ENCODE data around the gene KAZN.

Gene KAZN

GRCh38 chr1:14699620-14700019 is 101.1 kb downstream of the KAZN start:
- 73% methylated on average over 8 of the region's 8 CpGs for WGBS
- H2BK12ac ChIP-seq (ENCODE audit: low read length in 2 of 2), result no peak overlapping the region
- H4K91ac ChIP-seq (ENCODE audit: low read length), result no peak overlapping the region
- no peak overlapping the region for H2BK120ac ChIP-seq (ENCODE audit: low read depth, low read length)
- H3K14ac ChIP-seq (ENCODE audit: low read length in 2 of 2), result peak overlapping the region in 1 of 2 experiments; percentile 72
- H3K18ac ChIP-seq (ENCODE audit: low read depth in 1 of 2, low read length in 2 of 2), result no peak overlapping the region
- H3K27ac ChIP-seq (ENCODE audit: low read length, poor library complexity, severe bottlenecking), result no peak overlapping the region
- H3K27me3 ChIP-seq (ENCODE audit: control insufficient read depth in 1 of 2, insufficient read depth in 1 of 2, low read length in 2 of 2), result peaks cover 3 to 21% of the 10 kb centered on the region in 2 experiments
- no peak overlapping the region for H3K4ac ChIP-seq (ENCODE audit: low read depth in 1 of 2, low read length in 2 of 2)
- no peak overlapping the region for H3K23ac ChIP-seq (ENCODE audit: low read length in 2 of 2)
- peaks cover 5% of the 10 kb centered on the region for H3K4me1 ChIP-seq (ENCODE audit: control insufficient read depth, insufficient read depth, low read depth, low read length)
- H3K9me3 ChIP-seq (ENCODE audit: control insufficient read depth, low read length), result no peaks in the 10 kb centered on the region
- H4K8ac ChIP-seq (ENCODE audit: low read length), result no peak overlapping the region
- no peaks in the 10 kb centered on the region for H3K36me3 ChIP-seq (ENCODE audit: control insufficient read depth in 1 of 2, insufficient read depth in 2 of 2, low read depth in 1 of 2, low read length in 2 of 2)
- H3K79me1 ChIP-seq (replicated peaks; ENCODE audit: low read length, poor library complexity, severe bottlenecking), result no peaks in the 10 kb centered on the region
- DNase-seq, result no peak
- no peak overlapping the region for H2AFZ ChIP-seq (ENCODE audit: low read depth, low read length)
- H3K4me2 ChIP-seq (ENCODE audit: low read length, poor library complexity, severe bottlenecking), result no peak overlapping the region
- H2BK15ac ChIP-seq (ENCODE audit: low read depth, poor library complexity, severe bottlenecking), result no peak overlapping the region
- no peak overlapping the region for H2BK5ac ChIP-seq (ENCODE audit: low read depth, low read length, poor library complexity, severe bottlenecking)
- no peak overlapping the region for H3K9ac ChIP-seq (ENCODE audit: low read length)
- no peak overlapping the region for H3K4me3 ChIP-seq (ENCODE audit: insufficient read depth in 1 of 2, low read depth in 1 of 2, low read length in 2 of 2)
- no peak overlapping the region for H2AK5ac ChIP-seq (ENCODE audit: low read length, severe bottlenecking)

- no peak overlapping the region for H3K23ac ChIP-seq (ENCODE audit: low read length in 2 of 2)
- DNase-seq, result no peak
- H3K4ac ChIP-seq (ENCODE audit: low read depth in 1 of 2, low read length in 2 of 2), result no peak overlapping the region
- no peak overlapping the region for H2AK5ac ChIP-seq (ENCODE audit: low read length, severe bottlenecking)
- H2BK5ac ChIP-seq (ENCODE audit: low read depth, low read length, poor library complexity, severe bottlenecking), result no peak overlapping the region
- H3K9me3 ChIP-seq (ENCODE audit: control insufficient read depth, low read length), result no peaks in the 10 kb centered on the region
- no peak overlapping the region for H2BK15ac ChIP-seq (ENCODE audit: low read depth, poor library complexity, severe bottlenecking)
- no peak overlapping the region for H2BK12ac ChIP-seq (ENCODE audit: low read length in 2 of 2)
- H3K27me3 ChIP-seq (ENCODE audit: control insufficient read depth in 1 of 2, insufficient read depth in 1 of 2, low read length in 2 of 2), result no peaks in the 10 kb centered on the region
- H3K79me1 ChIP-seq (replicated peaks; ENCODE audit: low read length, poor library complexity, severe bottlenecking), result no peaks in the 10 kb centered on the region
- no peak overlapping the region for H4K91ac ChIP-seq (ENCODE audit: low read length)
- WGBS, result 70% methylated on average over 1 of the region's 1 CpG
- H3K4me3 ChIP-seq (ENCODE audit: insufficient read depth in 1 of 2, low read depth in 1 of 2, low read length in 2 of 2), result no peak overlapping the region
- no peak overlapping the region for H2BK120ac ChIP-seq (ENCODE audit: low read depth, low read length)
- H3K9ac ChIP-seq (ENCODE audit: low read length), result no peak overlapping the region
- H3K14ac ChIP-seq (ENCODE audit: low read length in 2 of 2), result no peak overlapping the region
- peaks cover under 1% of the 10 kb centered on the region for H3K4me1 ChIP-seq (ENCODE audit: control insufficient read depth, insufficient read depth, low read depth, low read length)
- H4K8ac ChIP-seq (ENCODE audit: low read length), result no peak overlapping the region
- no peak overlapping the region for H3K27ac ChIP-seq (ENCODE audit: low read length, poor library complexity, severe bottlenecking)
- no peak overlapping the region for H2AFZ ChIP-seq (ENCODE audit: low read depth, low read length)
- H3K36me3 ChIP-seq (ENCODE audit: control insufficient read depth in 1 of 2, insufficient read depth in 2 of 2, low read depth in 1 of 2, low read length in 2 of 2), result no peaks in the 10 kb centered on the region
- H3K4me2 ChIP-seq (ENCODE audit: low read length, poor library complexity, severe bottlenecking), result no peak overlapping the region
- H3K18ac ChIP-seq (ENCODE audit: low read depth in 1 of 2, low read length in 2 of 2), result no peak overlapping the region
These were observed 106.4 kb downstream of the KAZN start for GRCh38 chr1:14704846-14705245.

GRCh38 chr1:14705824-14706223 is 107.3 kb downstream of the KAZN start:
- H3K4me3 ChIP-seq (ENCODE audit: insufficient read depth in 1 of 2, low read depth in 1 of 2, low read length in 2 of 2), result no peak overlapping the region
- no peak overlapping the region for H2BK15ac ChIP-seq (ENCODE audit: low read depth, poor library complexity, severe bottlenecking)
- no peak overlapping the region for H3K27ac ChIP-seq (ENCODE audit: low read length, poor library complexity, severe bottlenecking)
- no peaks in the 10 kb centered on the region for H3K79me1 ChIP-seq (replicated peaks; ENCODE audit: low read length, poor library complexity, severe bottlenecking)
- no peak overlapping the region for H2BK120ac ChIP-seq (ENCODE audit: low read depth, low read length)
- no peaks in the 10 kb centered on the region for H3K4me1 ChIP-seq (ENCODE audit: control insufficient read depth, insufficient read depth, low read depth, low read length)
- H2BK12ac ChIP-seq (ENCODE audit: low read length in 2 of 2), result no peak overlapping the region
- no peaks in the 10 kb centered on the region for H3K36me3 ChIP-seq (ENCODE audit: control insufficient read depth in 1 of 2, insufficient read depth in 2 of 2, low read depth in 1 of 2, low read length in 2 of 2)
- H3K18ac ChIP-seq (ENCODE audit: low read depth in 1 of 2, low read length in 2 of 2), result no peak overlapping the region
- H2AFZ ChIP-seq (ENCODE audit: low read depth, low read length), result no peak overlapping the region
- 89% methylated on average over 4 of the region's 5 CpGs for WGBS
- H3K27me3 ChIP-seq (ENCODE audit: control insufficient read depth in 1 of 2, insufficient read depth in 1 of 2, low read length in 2 of 2), result no peaks in the 10 kb centered on the region
- H3K14ac ChIP-seq (ENCODE audit: low read length in 2 of 2), result no peak overlapping the region
- no peak for DNase-seq
- H3K4ac ChIP-seq (ENCODE audit: low read depth in 1 of 2, low read length in 2 of 2), result no peak overlapping the region
- no peak overlapping the region for H3K4me2 ChIP-seq (ENCODE audit: low read length, poor library complexity, severe bottlenecking)
- no peaks in the 10 kb centered on the region for H3K9me3 ChIP-seq (ENCODE audit: control insufficient read depth, low read length)
- no peak overlapping the region for H4K91ac ChIP-seq (ENCODE audit: low read length)
- H4K8ac ChIP-seq (ENCODE audit: low read length), result no peak overlapping the region
- H2BK5ac ChIP-seq (ENCODE audit: low read depth, low read length, poor library complexity, severe bottlenecking), result no peak overlapping the region
- H3K23ac ChIP-seq (ENCODE audit: low read length in 2 of 2), result no peak overlapping the region
- no peak overlapping the region for H3K9ac ChIP-seq (ENCODE audit: low read length)
- no peak overlapping the region for H2AK5ac ChIP-seq (ENCODE audit: low read length, severe bottlenecking)

DNA sequence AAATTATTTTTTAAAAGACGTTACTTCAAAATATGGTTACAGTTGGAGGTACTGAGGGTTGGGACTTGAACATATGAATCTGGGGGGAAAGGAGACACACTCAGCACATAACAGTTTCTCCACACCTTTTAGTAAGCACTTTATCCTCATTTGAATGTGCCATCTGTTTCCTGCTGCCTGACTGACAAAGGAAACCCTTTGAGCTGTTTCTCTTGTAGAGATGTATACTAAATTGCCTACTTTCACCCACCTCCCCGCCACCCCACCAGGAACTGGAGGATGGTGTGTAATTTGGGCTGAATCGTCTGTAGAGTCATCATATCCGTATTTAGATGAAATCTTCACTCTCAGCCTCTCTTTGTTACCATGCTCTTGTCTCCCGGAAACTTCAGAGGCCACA is 108.1 kb downstream of the KAZN start:
- no peaks in the 10 kb centered on the region for H3K27me3 ChIP-seq (ENCODE audit: control insufficient read depth in 1 of 2, insufficient read depth in 1 of 2, low read length in 2 of 2)
- H3K79me1 ChIP-seq (replicated peaks; ENCODE audit: low read length, poor library complexity, severe bottlenecking), result no peaks in the 10 kb centered on the region
- no peak overlapping the region for H2AK5ac ChIP-seq (ENCODE audit: low read length, severe bottlenecking)
- H3K9ac ChIP-seq (ENCODE audit: low read length), result no peak overlapping the region
- no peak overlapping the region for H3K4ac ChIP-seq (ENCODE audit: low read depth in 1 of 2, low read length in 2 of 2)
- H3K4me3 ChIP-seq (ENCODE audit: insufficient read depth in 1 of 2, low read depth in 1 of 2, low read length in 2 of 2), result no peak overlapping the region
- H3K14ac ChIP-seq (ENCODE audit: low read length in 2 of 2), result no peak overlapping the region
- no peak overlapping the region for H2BK120ac ChIP-seq (ENCODE audit: low read depth, low read length)
- H3K23ac ChIP-seq (ENCODE audit: low read length in 2 of 2), result no peak overlapping the region
- no peak overlapping the region for H4K8ac ChIP-seq (ENCODE audit: low read length)
- no peak overlapping the region for H3K4me2 ChIP-seq (ENCODE audit: low read length, poor library complexity, severe bottlenecking)
- H3K18ac ChIP-seq (ENCODE audit: low read depth in 1 of 2, low read length in 2 of 2), result no peak overlapping the region
- WGBS, result 100% methylated on average over 1 of the region's 5 CpGs
- no peaks in the 10 kb centered on the region for H3K36me3 ChIP-seq (ENCODE audit: control insufficient read depth in 1 of 2, insufficient read depth in 2 of 2, low read depth in 1 of 2, low read length in 2 of 2)
- no peak overlapping the region for H3K27ac ChIP-seq (ENCODE audit: low read length, poor library complexity, severe bottlenecking)
- H4K91ac ChIP-seq (ENCODE audit: low read length), result no peak overlapping the region
- H2BK15ac ChIP-seq (ENCODE audit: low read depth, poor library complexity, severe bottlenecking), result no peak overlapping the region
- no peaks in the 10 kb centered on the region for H3K4me1 ChIP-seq (ENCODE audit: control insufficient read depth, insufficient read depth, low read depth, low read length)
- H2BK12ac ChIP-seq (ENCODE audit: low read length in 2 of 2), result no peak overlapping the region
- DNase-seq, result no peak
- H2AFZ ChIP-seq (ENCODE audit: low read depth, low read length), result no peak overlapping the region
- H2BK5ac ChIP-seq (ENCODE audit: low read depth, low read length, poor library complexity, severe bottlenecking), result no peak overlapping the region
- H3K9me3 ChIP-seq (ENCODE audit: control insufficient read depth, low read length), result no peaks in the 10 kb centered on the region
